Endothelial cell of umbilical vein (primary cell): ENCODE measurements around the gene SLC1A3. TPM values are rescaled to one million over a fixed set of nuclear protein-coding genes. Genes with fewer than 3 reads are reported as not detected.

Experiments used
- BruUV-seq: library from RNA; stranded (reverse); fragments of 400-500 nt; replicated peaks from 2 replicates; lab custom pipeline; 2021; lab: Mats Ljungman, UMichigan
- CTCF ChIA-PET: fragments of 300-600, 350-600 bp; sonication (Branson Sonifier 250); formaldehyde crosslinking; loops from one replicate; lab custom pipeline; 2021; ENCODE audit warnings: antibody characterized with exemption, inconsistent platforms; lab: Charles Lee
- POLR2A ChIA-PET: fragments of 300-600, 350-600 bp; sonication (Branson Sonifier 250); formaldehyde crosslinking; loops from one replicate; lab custom pipeline; 2021; ENCODE audit warnings: antibody characterized with exemption, inconsistent platforms; lab: Charles Lee
- DNase-seq: peaks from one replicate; pipeline ENCODE4 v3.0.0-alpha.2; 2011; ENCODE audit warnings: low read depth, low spot score
- FAIRE-seq: peaks from 2 replicates; lab custom pipeline; 2011; peaks lifted over from hg19 to GRCh38; lab: Jason Lieb, UNC
- H2AFZ ChIP-seq: 2 replicates; pipeline ENCODE4 v1.6.0; 2012; ENCODE audit warnings: low read depth, low read length, control low read depth, inconsistent platforms
- H3K27ac ChIP-seq: 2 replicates; pipeline ENCODE4 v1.5.1; 2011; ENCODE audit warnings: low read depth, mild to moderate bottlenecking, control low read depth, low read length, moderate library complexity; ENCODE audit not compliant: insufficient read depth
- H3K27me3 ChIP-seq, 2 experiments: 2 replicates each; pipeline versions ENCODE4 v1.6.0 to v1.6.1; 2011; ENCODE audit warnings: low read length in 2 of 2, mixed read lengths in 1 of 2; ENCODE audit not compliant: control insufficient read depth in 2 of 2, insufficient read depth in 2 of 2
- H3K36me3 ChIP-seq, 2 experiments: 2 replicates in 1 of 2; 3 replicates in 1 of 2; pipeline ENCODE4 v1.5.1; 2011; ENCODE audit warnings: low read length in 2 of 2, mild to moderate bottlenecking in 1 of 2, moderate library complexity in 1 of 2; ENCODE audit not compliant: control insufficient read depth in 2 of 2, insufficient read depth in 2 of 2; ENCODE audit errors: extremely low read depth in 1 of 2
- H3K4me1 ChIP-seq: 3 replicates; pipeline ENCODE4 v1.5.1; 2011; ENCODE audit warnings: mild to moderate bottlenecking, low read length; ENCODE audit not compliant: control insufficient read depth, insufficient read depth; ENCODE audit errors: extremely low read depth
- H3K4me2 ChIP-seq: 2 replicates; pipeline ENCODE4 v1.6.1; 2011; ENCODE audit warnings: low read length, control low read depth, mixed read lengths; ENCODE audit not compliant: insufficient read depth
- H3K4me3 ChIP-seq, 3 experiments: fragments of 200-600 bp in 1 of 3; sonication (generic), shearing (Covaris generic) in 1 of 3; replicated peaks in 1 of 3; 2 replicates each; pipeline ENCODE4 v1.5.1; 2011 to 2016; ENCODE audit warnings: control low read depth in 3 of 3, low read length in 3 of 3, mild to moderate bottlenecking in 2 of 3, inconsistent platforms in 1 of 3, low read depth in 1 of 3, moderate library complexity in 1 of 3; ENCODE audit not compliant: insufficient read depth in 1 of 3
- H3K79me2 ChIP-seq: 2 replicates; pipeline ENCODE4 v1.6.0; 2012; ENCODE audit warnings: low read length, inconsistent platforms; ENCODE audit not compliant: control insufficient read depth, insufficient read depth
- H3K9ac ChIP-seq: replicated peaks from 2 replicates; pipeline ENCODE3; 2011; ENCODE audit warnings: low read length, control low read depth; ENCODE audit not compliant: insufficient read depth; ENCODE audit errors: extremely low read depth
- H3K9me1 ChIP-seq: replicated peaks from 3 replicates; pipeline ENCODE4 v1.6.0; 2011; ENCODE audit warnings: mild to moderate bottlenecking, low read length; ENCODE audit not compliant: control insufficient read depth, insufficient read depth; ENCODE audit errors: extremely low read depth
- H3K9me3 ChIP-seq: replicated peaks from 2 replicates; pipeline ENCODE4 v1.5.1; 2012; ENCODE audit warnings: low read length, inconsistent platforms; ENCODE audit not compliant: control insufficient read depth, insufficient read depth
- H4K20me1 ChIP-seq: replicated peaks from 2 replicates; pipeline ENCODE3; 2011; ENCODE audit warnings: mild to moderate bottlenecking, low read length; ENCODE audit not compliant: control insufficient read depth, insufficient read depth; ENCODE audit errors: extremely low read depth
- EZH2 ChIP-seq: IDR thresholded peaks from 2 replicates; pipeline ENCODE4 v1.6.1; 2012; ENCODE audit warnings: borderline replicate concordance, low read depth, mild to moderate bottlenecking, moderate library complexity, low read length, inconsistent platforms; ENCODE audit not compliant: severe bottlenecking
- FOS ChIP-seq: IDR thresholded peaks from 2 replicates; pipeline ENCODE4 v1.6.1; 2011; ENCODE audit warnings: mild to moderate bottlenecking, low read length, moderate library complexity, borderline replicate concordance; ENCODE audit not compliant: insufficient read depth
- GATA2 ChIP-seq: IDR thresholded peaks from 2 replicates; pipeline ENCODE4 v1.7.0; 2011; ENCODE audit warnings: low read depth, mild to moderate bottlenecking, moderate library complexity, mixed read lengths, low read length; ENCODE audit not compliant: insufficient read length, insufficient read depth
- JUN ChIP-seq: IDR thresholded peaks from 2 replicates; pipeline ENCODE4 v1.6.1; 2011; ENCODE audit warnings: borderline replicate concordance, low read depth; ENCODE audit not compliant: insufficient read length, insufficient read depth
- MYC ChIP-seq: IDR thresholded peaks from one replicate; pipeline ENCODE4 v1.6.1; 2011; ENCODE audit warnings: mild to moderate bottlenecking, low read depth, low read length
- POLR2AphosphoS5 ChIP-seq: IDR thresholded peaks from 2 replicates; pipeline ENCODE4 v1.6.1; 2012; ENCODE audit warnings: low read depth, mild to moderate bottlenecking, control low read depth, low read length, moderate library complexity; ENCODE audit not compliant: insufficient read depth
- dilution Hi-C: fragments of 300-500 bp; cut with MboI; formaldehyde crosslinking; loops from one replicate; pipeline ENCODE4 v1.15.0; 2019; ENCODE audit warnings: low sequenced_read_pairs; ENCODE audit not compliant: extremely low pct_ligation_motif_present
- intact Hi-C: fragments of 100-400 bp; cut with micrococcal nuclease; formaldehyde crosslinking; loops from one replicate; pipeline ENCODE4 v1.10.0; 2022
- polyA plus RNA-seq, 4 experiments: library from polyadenylated mRNA; depleted of rRNA in 3 of 4; stranded (reverse) in 3 of 4; unstranded in 1 of 4; fragments of >200 nt; gene quantifications; 2 replicates each; pipeline versions ENCODE4 v1.2.1 to v1.2.3, GENCODE V29; 2011 to 2012; ENCODE audit warnings: missing spikeins in 1 of 4
- total RNA-seq: library from RNA; stranded (reverse); gene quantifications from 2 replicates; pipeline ENCODE4 v1.2.3, GENCODE V29; 2021
- TF ChIP-seq, protein P1 (sequence below), 2 donors: IDR thresholded peaks; 1 replicate in 1 of 2; 2 replicates in 1 of 2; pipeline ENCODE4 v1.5.1; 2011; ENCODE audit warnings: low read length in 2 of 2, mild to moderate bottlenecking in 2 of 2, moderate library complexity in 2 of 2, control low read depth in 1 of 2, inconsistent platforms in 1 of 2, low read depth in 1 of 2; ENCODE audit not compliant: insufficient read depth in 1 of 2; ENCODE audit errors: extremely low read depth in 1 of 2
- TF ChIP-seq, protein P2 (sequence below): IDR thresholded peaks from 2 replicates; pipeline ENCODE4 v1.6.1; 2011; ENCODE audit not compliant: insufficient read depth, insufficient read length

The SLC1A3 gene
- total and polyA plus RNA-seq, 2 donors (not counting 3 experiments of a cell fraction or from before 2014, with no cell fraction given), result 0.36 TPM; not detected in 1

DNA sequence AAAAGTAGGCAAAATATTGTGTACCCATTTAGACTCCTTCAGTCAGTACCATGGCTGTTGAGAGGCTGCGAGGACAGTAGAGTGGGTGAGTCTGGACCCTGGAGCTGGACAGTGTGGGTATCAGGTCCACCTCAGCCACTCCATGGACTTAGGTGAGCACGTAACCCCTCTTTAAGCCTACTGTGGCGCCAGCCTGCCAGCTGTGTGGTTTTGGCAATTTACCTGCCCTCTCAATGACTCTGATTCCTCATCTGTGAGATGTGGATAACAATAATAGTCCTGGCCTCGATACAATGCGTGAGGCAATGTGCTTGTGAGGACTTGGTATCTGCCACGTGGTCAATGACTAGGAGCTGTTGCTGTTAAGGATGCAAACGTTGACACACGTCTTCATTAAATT lies 17.9 kb downstream of the SLC1A3 start:
- H3K4me3 ChIP-seq, result no peak overlapping the region
- dilution Hi-C loops (no loop called here), intact Hi-C loops (no loop called here)
- H4K20me1 ChIP-seq, result no peaks in the 10 kb centered on the region
- no peaks in the 10 kb centered on the region for H3K79me2 ChIP-seq
- no peak overlapping the region for H2AFZ ChIP-seq
- no peaks in the 10 kb centered on the region for H3K27me3 ChIP-seq
- H3K27ac ChIP-seq, result no peak overlapping the region
- CTCF ChIA-PET, result interaction anchor here (0.8 kb wide), 1 partner anchor 174 kb away, joined by 3 read pairs; no protein-coding TSS in a partner anchor
- H3K9ac ChIP-seq, result no peak overlapping the region
- H3K9me1 ChIP-seq, result no peaks in the 10 kb centered on the region
- BruUV-seq, result no TSS peak
- no peak overlapping the region for H3K4me2 ChIP-seq
- H3K9me3 ChIP-seq, result no peaks in the 10 kb centered on the region
- TF ChIP-seq, protein P1, sequence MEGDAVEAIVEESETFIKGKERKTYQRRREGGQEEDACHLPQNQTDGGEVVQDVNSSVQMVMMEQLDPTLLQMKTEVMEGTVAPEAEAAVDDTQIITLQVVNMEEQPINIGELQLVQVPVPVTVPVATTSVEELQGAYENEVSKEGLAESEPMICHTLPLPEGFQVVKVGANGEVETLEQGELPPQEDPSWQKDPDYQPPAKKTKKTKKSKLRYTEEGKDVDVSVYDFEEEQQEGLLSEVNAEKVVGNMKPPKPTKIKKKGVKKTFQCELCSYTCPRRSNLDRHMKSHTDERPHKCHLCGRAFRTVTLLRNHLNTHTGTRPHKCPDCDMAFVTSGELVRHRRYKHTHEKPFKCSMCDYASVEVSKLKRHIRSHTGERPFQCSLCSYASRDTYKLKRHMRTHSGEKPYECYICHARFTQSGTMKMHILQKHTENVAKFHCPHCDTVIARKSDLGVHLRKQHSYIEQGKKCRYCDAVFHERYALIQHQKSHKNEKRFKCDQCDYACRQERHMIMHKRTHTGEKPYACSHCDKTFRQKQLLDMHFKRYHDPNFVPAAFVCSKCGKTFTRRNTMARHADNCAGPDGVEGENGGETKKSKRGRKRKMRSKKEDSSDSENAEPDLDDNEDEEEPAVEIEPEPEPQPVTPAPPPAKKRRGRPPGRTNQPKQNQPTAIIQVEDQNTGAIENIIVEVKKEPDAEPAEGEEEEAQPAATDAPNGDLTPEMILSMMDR (IDR thresholded peaks at IDR 0.05; ENCODE audit: extremely low read depth in 1 of 2, insufficient read depth in 1 of 2, low read depth in 1 of 2, low read length in 2 of 2), result no peak
- TF ChIP-seq JUN (no peak), POLR2AphosphoS5 (no peak), GATA2 (no peak), EZH2 (no peak), FOS (no peak), MYC (no peak)
- TF ChIP-seq, protein P2, sequence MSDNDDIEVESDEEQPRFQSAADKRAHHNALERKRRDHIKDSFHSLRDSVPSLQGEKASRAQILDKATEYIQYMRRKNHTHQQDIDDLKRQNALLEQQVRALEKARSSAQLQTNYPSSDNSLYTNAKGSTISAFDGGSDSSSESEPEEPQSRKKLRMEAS, result no peak
- POLR2A ChIA-PET, result no interaction called here
- H3K4me1 ChIP-seq, result no peaks in the 10 kb centered on the region
- FAIRE-seq (no peak), DNase-seq (no peak)
- no peaks in the 10 kb centered on the region for H3K36me3 ChIP-seq
